Activated naive CD8-positive, alpha-beta T cell treated with anti-CD3 and anti-CD28 coated beads, Interleukin-2, amount 10 ng/mL, durations not matched to agents 7 days and 5 days (primary cell): ENCODE results near the gene DRAM1. TPM values are rescaled to one million over a fixed set of nuclear protein-coding genes. Genes with fewer than 3 reads are reported as not detected.

Source experiments
- ATAC-seq: fragments of 150-1000 bp; cut with Tn5 transposase; one replicate; pipeline ENCODE4 v1.10.0; 2021; ENCODE audit warnings: low read depth, moderate library complexity
- POLR2A ChIA-PET: fragments of 350-600 bp; sonication (Branson Sonifier 250); formaldehyde crosslinking; loops from one replicate; lab custom pipeline; 2021; ENCODE audit warnings: antibody characterized with exemption; lab: Charles Lee
- DNase-seq: peaks from one replicate; pipeline ENCODE4 v3.0.0; 2021
- H3K27ac Mint-ChIP-seq: one replicate; pipeline ENCODE4 v1.8.0; 2022; ENCODE audit warnings: mild to moderate bottlenecking, mixed read lengths
- H3K27me3 Mint-ChIP-seq: one replicate; pipeline ENCODE4 v1.8.0; 2022; ENCODE audit warnings: mild to moderate bottlenecking, moderate library complexity, mixed read lengths
- H3K36me3 Mint-ChIP-seq: one replicate; pipeline ENCODE4 v1.8.0; 2021; ENCODE audit warnings: mild to moderate bottlenecking, mixed read lengths
- H3K4me1 Mint-ChIP-seq: one replicate; pipeline ENCODE4 v1.8.0; 2021; ENCODE audit warnings: mixed read lengths
- H3K4me3 Mint-ChIP-seq: one replicate; pipeline ENCODE4 v1.8.0; 2022; ENCODE audit warnings: mild to moderate bottlenecking, moderate library complexity, mixed read lengths
- H3K9me3 Mint-ChIP-seq: one replicate; pipeline ENCODE4 v1.8.0; 2021; ENCODE audit warnings: mixed read lengths
- total RNA-seq, 2 experiments: library from RNA; stranded (reverse); gene quantifications; one replicate each; pipeline ENCODE4 v1.2.3, GENCODE V29; 2021

The DRAM1 gene
- total RNA-seq, 2 experiments from 2014 or later: 2.3 to 4.1 TPM

DNA sequence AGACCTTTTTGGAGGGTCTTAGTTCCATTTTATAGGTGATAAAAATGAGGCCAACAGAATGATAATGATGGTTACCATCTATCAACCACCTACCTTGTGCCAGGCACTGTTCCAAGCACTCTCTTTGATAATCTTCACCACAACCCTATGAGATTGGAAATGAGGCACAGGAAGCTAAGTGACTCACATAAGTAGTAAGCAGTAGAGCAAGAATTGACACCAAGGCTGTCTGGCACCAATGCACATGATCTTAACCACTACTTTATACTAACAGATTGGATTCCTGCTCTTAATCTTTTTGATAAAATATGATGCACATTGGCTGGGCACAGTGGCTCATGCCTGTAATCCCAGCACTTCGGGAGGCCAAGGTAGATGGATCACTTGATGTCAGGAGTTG, 91.4 kb downstream of the DRAM1 start:
- Mint-ChIP-seq H3K36me3 (no peaks in the 10 kb centered on the region), H3K9me3 (no peaks in the 10 kb centered on the region), H3K4me3 (no peak overlapping the region), H3K27ac (no peak overlapping the region), H3K27me3 (peaks cover 5% of the 10 kb centered on the region), H3K4me1 (peaks cover 3% of the 10 kb centered on the region)
- ATAC-seq: no peak
- no peak for DNase-seq
- POLR2A ChIA-PET: no interaction called here

Other genes starting within 250 kb of the DRAM1 start
- 10 to 100 TPM; 13.3 to 16.2 TPM for gene CHPT1, start 179.9 kb upstream of the DRAM1 start, total RNA-seq
- gene SYCP3, start 138.1 kb upstream of the DRAM1 start, total RNA-seq: 1 to 10 TPM in 1 of 2 experiments, under 1 TPM in 1; 0.94 to 1.1 TPM
- gene GNPTAB, start 46.6 kb upstream of the DRAM1 start, total RNA-seq: 10 to 100 TPM; 89.5 to 91.1 TPM
- 10 to 100 TPM; 53.2 to 58.0 TPM for gene WASHC3, start 184.4 kb downstream of the DRAM1 start, total RNA-seq
- 10 to 100 TPM; 47.7 to 49.2 TPM for gene NUP37, start 242.5 kb downstream of the DRAM1 start, total RNA-seq
- 10 to 100 TPM; 19.0 to 20.5 TPM for gene PARPBP, start 242.6 kb downstream of the DRAM1 start, total RNA-seq